IPS-15b (cell line): ENCODE results near the gene PLXND1.

Experiments used
- H3K27me3 ChIP-seq: one replicate; pipeline ENCODE4 v1.6.1; 2013; ENCODE audit warnings: low read length; ENCODE audit not compliant: control insufficient read depth, insufficient read depth
- H3K36me3 ChIP-seq: one replicate; pipeline ENCODE4 v1.6.1; 2013; ENCODE audit warnings: low read length; ENCODE audit not compliant: control insufficient read depth, insufficient read depth
- H3K4me1 ChIP-seq: one replicate; pipeline ENCODE4 v1.6.1; 2013; ENCODE audit warnings: mild to moderate bottlenecking, low read length; ENCODE audit not compliant: control insufficient read depth, insufficient read depth
- H3K4me3 ChIP-seq: one replicate; pipeline ENCODE4 v1.5.1; 2013; ENCODE audit warnings: low read depth, low read length
- H3K9ac ChIP-seq: one replicate; pipeline ENCODE4 v1.6.1; 2013; ENCODE audit warnings: low read depth, mild to moderate bottlenecking, low read length
- H3K9me3 ChIP-seq: one replicate; pipeline ENCODE4 v1.6.1; 2013; ENCODE audit warnings: mild to moderate bottlenecking, low read length; ENCODE audit not compliant: control insufficient read depth, insufficient read depth

The PLXND1 gene

GRCh38 chr3:129505341-129505740 lies 101.1 kb downstream of the PLXND1 start:
- Histone ChIP-seq H3K4me1 (no peaks in the 10 kb centered on the region), H3K4me3 (no peak overlapping the region), H3K9me3 (no peaks in the 10 kb centered on the region), H3K36me3 (peaks cover 20% of the 10 kb centered on the region), H3K9ac (no peak overlapping the region), H3K27me3 (no peaks in the 10 kb centered on the region)
